ENCODE measurements around the gene CHN2.

CHN2 gene

GRCh38 chr7:29479301-29480200 is 285.0 kb downstream of the CHN2 start:
- DNase-seq: no peak

DNA sequence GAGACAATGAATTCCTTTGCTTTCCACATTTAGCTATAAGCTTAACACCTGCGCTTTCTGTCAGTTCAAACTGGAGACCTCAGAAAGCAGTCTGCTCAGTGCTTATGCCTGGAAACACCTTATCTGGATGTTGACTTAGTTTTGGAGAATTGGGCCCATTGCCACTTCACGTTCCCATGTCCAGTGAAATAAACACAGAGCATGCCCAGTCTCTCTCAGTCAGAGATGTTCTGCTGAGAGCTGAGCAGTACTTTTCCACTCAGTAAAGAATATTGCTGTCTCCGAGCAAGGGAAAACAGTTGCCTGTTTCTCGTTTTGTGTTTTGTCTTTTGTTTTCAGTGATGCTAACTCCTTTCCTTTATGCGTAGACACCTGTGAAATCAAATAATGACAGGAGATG is 285.9 kb downstream of the CHN2 start:
- DNase-seq: no peak

DNA sequence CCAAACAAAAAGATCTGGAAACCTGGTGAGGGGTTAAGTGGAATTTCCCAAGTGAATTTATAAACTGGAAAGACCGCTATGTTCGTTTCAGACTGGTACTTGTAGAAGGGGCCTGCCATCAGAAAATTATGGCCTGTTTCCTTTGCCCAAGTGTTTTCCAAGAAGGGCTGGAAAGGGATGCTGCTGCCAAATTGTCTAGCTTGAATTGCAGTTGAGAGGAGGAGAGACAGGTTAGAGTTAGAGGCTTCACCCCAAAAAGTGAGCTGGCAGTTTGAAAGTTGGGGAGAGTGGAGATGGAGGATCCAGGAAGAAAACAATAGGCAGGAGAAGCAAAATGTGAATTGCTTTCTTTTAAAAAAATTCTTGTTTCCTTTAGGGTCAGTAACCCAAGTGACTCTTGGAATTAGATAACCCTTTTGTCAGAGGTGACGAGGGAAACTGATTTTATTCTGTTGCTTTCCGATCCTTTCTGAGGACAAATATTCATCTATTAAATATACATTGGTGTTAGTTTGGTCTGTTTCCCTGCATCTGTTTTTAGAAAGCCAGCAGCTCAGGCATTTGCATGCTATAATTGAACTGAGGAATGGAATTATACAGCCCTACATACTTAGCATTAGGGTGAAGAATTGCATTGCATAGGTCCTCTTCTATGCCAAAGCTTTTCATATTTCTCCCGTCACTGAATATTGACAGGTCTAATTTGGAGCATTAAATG is 286.5 kb downstream of the CHN2 start:
- DNase-seq: no peak

GRCh38 chr7:29482056-29482455 is 287.5 kb downstream of the CHN2 start:
- no peak for DNase-seq

DNA sequence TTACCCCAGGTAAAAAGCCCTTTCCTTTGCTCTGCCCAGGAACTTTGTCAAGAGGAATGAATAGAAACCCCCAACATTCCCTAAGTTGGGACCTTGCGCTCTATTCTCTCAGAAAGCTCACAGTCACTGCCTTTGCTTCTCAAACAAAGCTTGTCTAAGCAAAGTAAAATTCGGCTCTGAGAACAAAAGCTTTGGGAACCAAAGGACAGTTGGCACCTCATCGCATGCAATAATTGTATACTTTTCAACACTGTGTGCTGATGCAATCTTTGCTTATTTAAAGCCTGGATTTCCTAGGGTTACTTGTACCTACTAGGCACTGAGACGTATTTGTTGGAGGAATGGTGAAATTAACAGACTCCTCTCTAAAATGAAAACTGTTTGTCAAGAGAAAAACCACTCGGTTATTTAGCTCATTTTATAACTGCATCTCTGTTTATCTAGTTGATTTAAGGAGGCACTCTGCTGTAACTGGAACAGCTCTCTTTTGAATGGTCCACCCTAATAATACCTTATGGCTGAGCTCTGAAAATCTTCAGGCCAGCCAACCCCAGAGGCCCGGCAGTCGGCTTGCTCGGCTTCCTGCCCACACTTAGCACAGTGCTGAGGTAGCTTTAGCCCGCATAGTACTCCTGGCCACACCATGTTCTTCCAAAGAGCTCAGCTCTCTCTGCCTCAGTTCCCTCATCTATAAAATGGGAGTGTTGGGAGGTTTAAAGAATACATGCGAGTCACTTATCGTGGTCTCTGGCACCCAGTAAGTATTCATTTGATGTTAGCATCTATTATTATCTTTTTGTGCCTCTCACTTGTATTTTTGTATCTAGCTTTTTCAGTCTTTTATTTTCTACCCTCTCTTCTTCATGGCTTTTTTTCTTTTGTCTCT is 288.9 kb downstream of the CHN2 start:
- DNase-seq: no peak

DNA sequence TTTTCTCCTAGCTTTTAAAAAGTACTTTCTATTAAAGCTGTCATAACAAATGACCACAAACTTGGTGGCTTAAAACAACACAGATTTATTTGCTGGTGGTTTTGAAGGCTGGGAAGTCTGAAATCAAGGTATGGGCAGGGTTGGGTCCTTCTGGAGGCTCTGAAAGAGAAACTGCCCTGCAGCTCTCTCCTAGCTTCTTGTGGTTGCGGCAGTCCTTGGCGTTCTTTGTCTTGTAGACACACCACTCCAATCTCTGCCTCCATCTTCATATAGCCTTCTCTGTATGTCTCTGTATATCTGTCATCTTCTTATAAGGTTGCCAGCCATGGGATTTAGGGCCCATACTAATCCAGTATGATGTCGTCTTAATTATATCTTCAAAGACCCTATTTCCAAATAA is 289.7 kb downstream of the CHN2 start:
- no peak for DNase-seq

DNA sequence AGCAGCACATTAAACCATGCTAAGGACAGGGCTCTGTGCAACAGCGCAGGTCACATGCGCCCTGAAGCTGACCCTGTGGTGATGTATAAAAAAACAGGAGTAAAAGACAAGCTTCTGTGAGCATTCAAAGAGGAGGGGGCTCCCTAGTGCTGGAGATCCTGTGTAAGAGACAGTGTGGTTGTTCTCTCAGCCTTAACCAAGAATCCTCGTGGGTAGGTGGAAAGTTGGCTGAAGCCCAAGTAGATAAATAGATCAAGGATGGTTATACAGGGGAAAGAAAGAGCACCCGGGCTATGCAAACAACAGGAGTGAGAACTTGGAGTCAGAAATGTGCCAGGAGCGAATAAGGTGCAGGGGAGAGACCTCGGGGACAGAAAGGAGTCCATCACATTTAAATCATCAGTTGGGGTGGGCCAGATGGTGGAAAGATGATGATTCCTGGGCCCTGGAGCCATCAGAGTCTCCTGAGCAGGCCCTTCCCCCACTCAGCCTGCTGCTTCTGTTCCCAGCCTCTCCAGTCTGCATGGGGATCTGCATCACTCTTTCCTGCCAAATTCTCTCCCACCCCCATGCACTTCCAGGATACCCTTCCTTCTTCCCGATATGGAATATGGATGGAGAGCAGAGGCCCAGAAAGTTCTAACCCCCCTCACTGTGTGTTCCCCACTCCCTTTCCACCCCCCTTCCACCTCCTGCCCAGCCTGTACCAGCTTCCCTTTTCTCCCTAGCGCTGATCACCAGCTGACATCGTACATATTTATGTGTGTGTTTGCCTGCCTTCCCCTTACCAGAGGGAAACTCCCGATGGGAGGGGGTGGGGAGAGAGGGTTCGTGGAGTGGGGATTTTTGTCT is 291.0 kb downstream of the CHN2 start:
- DNase-seq: no peak

GRCh38 chr7:29486191-29486700 is 291.7 kb downstream of the CHN2 start:
- no peak for DNase-seq

DNA sequence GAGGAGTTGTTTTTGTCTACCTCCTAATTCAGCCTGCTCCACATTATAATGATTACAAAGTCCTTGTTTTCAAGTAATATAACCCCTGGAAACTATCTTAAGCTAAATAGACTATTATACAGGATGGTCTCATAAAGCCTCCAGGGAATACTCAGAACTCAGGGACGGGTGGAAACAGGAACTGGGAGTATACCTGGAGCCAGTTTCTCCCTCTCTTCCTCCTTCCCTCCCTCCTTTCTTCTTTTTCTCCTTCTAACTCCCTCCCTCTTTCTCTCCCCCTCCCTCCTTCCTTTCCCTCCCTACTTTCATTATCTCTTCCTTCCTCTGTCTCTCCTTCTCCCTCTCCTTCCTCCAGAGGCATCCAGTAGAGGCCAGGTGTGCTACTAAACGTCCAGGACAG is 292.8 kb downstream of the CHN2 start:
- DNase-seq: no peak

DNA sequence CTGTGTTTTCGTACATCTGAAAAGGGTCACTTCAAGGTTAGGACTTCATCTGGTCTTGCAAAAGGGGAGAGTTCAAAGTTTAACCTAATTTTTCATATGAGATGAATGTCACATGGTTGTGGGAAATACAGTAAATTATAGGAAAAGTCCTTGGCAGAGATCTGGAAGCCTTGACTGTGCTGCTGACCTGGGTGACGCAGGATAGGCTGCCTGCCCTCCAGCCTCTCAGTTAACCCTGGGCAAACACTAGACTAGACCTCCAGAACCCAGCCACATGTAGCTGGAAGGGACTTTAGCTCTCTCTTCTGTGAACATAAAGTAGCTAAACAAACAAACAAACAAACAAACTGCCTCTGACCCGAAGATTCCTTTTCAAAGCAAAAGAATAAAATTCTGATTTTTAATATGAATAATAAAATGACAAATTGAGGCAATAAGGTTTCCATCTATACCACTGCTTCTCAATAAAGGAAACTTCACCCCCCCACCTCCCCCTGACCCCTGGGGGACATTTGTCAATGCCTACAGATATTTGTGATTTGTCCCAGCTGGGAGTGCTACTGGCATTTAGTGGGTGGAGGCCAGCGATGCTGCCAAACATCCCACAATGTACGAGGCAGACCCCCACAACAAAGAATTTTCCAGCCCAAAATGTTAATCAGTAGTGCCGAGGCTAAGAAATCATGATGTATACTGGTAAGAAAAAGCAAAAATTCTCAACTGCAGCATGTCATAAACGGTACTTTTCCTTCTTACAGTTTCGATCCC is 293.8 kb downstream of the CHN2 start:
- DNase-seq: no peak

- no peak for DNase-seq
Measured at GRCh38 chr7:29488977-29489376, 294.4 kb downstream of the CHN2 start.

DNA sequence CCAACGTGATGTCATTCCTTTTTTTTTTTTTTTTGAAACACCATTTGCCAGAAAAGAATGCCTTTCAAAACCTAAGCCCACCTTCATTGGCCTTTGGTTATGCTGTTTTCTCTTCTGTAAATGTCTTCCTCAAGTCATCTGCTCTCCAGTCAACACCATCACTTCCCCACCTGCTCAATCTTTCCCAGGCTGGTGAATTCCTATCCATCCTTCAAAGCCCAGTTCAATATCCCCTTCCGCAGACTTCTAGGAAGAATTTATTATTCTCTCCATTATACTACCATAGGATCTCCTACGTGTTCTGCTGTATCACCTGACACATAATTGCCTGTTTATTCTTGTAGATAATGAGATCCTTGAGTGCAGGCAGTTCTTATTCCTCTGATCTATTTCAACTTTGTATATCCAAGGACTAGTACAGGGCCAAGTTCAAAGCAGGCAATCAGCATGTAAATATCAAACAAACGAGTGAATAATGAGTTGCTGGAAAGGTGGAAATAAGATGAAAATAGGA is 295.6 kb downstream of the CHN2 start:
- no peak for DNase-seq

DNA sequence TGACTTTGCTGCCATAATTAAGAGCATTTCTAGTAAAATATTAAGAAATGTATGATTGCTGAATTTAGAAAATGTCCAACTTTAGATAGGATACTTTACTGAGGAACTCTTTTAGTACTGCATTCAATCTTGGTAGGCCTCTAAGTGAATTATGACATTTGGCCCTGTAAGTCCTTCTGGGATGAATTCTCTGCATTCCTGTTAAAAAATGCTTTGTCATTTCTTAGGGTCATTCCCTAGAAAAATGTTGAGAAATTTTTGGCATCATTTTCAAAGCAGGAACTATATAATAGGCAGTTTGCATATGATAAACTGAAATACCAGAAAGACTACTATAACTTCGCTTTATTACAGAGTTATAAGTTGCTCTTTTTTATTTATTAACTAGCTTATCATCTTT is 299.8 kb downstream of the CHN2 start:
- no peak for DNase-seq

DNA sequence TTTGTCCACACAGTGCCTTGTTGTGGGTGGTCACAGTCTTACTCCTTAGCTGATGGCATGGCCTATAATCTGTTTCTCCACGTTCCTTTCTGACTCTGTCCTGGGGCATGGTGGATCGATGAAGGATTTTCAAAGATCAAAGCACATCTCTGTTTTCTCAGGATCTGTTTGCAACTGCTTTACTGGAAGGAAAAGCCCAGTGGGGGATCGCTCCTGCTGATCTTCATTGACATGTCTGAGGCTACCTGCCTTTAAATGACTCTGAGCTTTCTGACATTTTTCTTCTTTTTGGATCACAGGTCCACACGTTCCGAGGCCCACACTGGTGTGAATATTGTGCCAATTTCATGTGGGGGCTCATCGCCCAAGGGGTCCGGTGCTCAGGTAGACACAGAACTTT is 301.1 kb downstream of the CHN2 start:
- no peak for DNase-seq

- no peak for DNase-seq
Measured at GRCh38 chr7:29496355-29497020, 301.9 kb downstream of the CHN2 start.

DNA sequence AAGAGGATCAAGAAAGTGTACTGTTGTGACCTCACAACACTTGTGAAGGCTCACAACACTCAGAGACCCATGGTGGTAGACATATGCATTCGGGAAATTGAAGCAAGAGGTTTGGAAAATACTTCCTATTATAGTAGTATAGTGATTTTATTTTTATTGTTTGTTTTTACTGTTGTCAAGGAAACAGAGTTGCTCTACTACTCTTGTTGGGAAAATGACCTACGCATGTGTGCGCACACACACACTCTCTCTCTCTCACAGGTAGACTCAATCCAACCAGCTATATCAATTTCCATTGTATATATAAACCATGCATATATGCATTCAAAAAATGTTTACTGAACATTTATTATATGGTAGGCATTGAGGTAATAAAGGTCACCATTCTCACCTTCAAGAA is 305.4 kb downstream of the CHN2 start:
- no peak for DNase-seq

DNA sequence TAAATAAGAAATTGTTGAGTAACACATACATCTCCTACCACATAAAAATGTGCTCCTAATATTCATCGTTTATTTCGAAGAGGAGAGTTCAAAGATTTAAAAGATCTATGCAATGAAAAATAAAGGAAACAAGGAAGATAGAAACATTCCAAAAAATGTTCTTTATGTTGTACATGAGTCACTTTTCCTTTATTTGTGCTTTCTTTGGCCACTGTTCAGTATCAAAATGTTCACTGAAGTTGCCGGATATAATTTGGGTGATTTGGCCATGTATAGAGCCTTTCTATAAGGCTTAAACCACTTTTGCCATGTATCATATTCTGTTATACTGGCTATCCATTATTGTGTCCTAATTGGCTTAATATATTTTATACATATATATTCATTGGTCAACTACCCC is 306.1 kb downstream of the CHN2 start:
- DNase-seq: no peak

GRCh38 chr7:29502133-29502532 is 307.6 kb downstream of the CHN2 start:
- no peak for DNase-seq

DNA sequence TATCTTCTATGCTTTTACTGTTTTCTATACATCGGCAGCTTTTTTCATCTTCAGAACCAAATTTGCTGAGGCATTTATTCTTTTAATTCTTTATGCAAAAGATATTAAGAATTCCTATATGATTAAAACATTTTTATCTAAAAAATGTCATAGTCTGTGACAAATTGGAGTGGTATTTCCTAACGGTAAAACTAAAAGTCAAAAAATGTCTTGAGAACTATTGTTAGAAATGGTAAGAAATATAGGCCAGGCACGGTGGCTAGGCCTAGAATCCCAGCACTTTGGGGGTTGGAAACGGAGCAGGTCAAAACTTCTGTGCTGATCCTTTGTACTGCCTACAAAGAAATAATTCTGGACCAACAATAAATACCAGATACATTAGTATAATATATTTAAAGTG is 311.4 kb downstream of the CHN2 start:
- DNase-seq: no peak

GRCh38 chr7:29508608-29509007 is 314.0 kb downstream of the CHN2 start:
- DNase-seq: no peak

DNA sequence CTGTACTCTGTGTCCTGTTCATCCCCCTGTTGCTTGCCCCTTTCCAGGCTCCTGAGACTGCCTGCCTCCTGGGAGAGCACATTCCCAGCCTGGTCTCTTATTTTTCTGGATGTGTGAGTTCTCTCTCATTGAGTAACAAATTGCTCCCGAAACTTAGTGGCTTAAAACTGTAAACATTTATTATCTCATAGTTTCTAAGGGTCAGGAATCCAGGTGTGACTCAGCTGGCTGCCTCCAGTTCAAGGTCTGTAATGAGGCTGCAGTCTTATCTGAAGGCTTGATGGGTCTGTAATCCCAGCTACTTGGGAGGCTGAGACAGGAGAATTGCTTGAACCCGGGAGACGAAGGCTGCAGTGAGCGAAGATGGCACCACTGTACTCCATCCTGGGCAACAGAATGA is 315.5 kb downstream of the CHN2 start:
- no peak for DNase-seq
